Pancreas (tissue), 10 donors: Measurements from ENCODE around the gene RBM18. TPM values are rescaled to one million over a fixed set of nuclear protein-coding genes. Genes with fewer than 3 reads are reported as not detected.

ENCODE experiments used
- ATAC-seq, 4 donors: fragments of 200-7000 bp; cut with Tn5 transposase; one replicate each; pipeline versions ENCODE4 v1.8.0 to v1.9.1; 2020; ENCODE audit warnings: mild to moderate bottlenecking in 4 of 4, moderate library complexity in 4 of 4
- DNase-seq, 6 donors: peaks; one replicate each; pipeline ENCODE4 v3.0.0-alpha.2; 2020
- FAIRE-seq: peaks from 2 replicates; lab custom pipeline; 2012; peaks lifted over from hg19 to GRCh38; lab: Jason Lieb, UNC
- H3K27ac ChIP-seq, 4 donors: fragments of 200-600 bp; sonication (generic); 1 replicate in 3 of 4; 2 replicates in 1 of 4; pipeline versions ENCODE4 v1.5.0 to v1.8.0; 2020
- H3K27me3 ChIP-seq, 4 donors: fragments of 200-600 bp; one replicate each; pipeline ENCODE4 v1.8.0; 2021
- H3K36me3 ChIP-seq, 3 donors: fragments of 200-600 bp; sonication (generic) in 1 of 3; one replicate each; pipeline versions ENCODE4 v1.5.0 to v1.8.0; 2020 to 2021
- H3K4me1 ChIP-seq, 3 donors: fragments of 200-600 bp; one replicate each; pipeline ENCODE4 v1.8.0; 2021
- H3K4me3 ChIP-seq, 4 donors: fragments of 200-600 bp; sonication (generic) in 2 of 4; one replicate each; pipeline versions ENCODE4 v1.5.0 to v1.8.0; 2020 to 2021
- H3K9me3 ChIP-seq, 4 donors: fragments of 200-600 bp; one replicate each; pipeline ENCODE4 v1.8.0; 2021
- WGBS, 2 donors: extraction: QIAGEN DNeasy Blood & Tissue Kit; methylation state at CpG; one replicate each; pipeline ENCODE4 v1.1.7; 2013; 5-methylcytosine and 5-hydroxymethylcytosine counted together
- intact Hi-C, 3 donors: fragments of 100-400 bp; cut with DNase I; formaldehyde crosslinking; loops; one replicate each; pipeline versions ENCODE4 v1.11.1 to v1.14.2; 2022
- polyA plus RNA-seq, 2 donors: library from polyadenylated mRNA; stranded (reverse); fragments of 200-250 nt; gene quantifications; one replicate each; pipeline ENCODE4 v1.2.3, GENCODE V29; 2013
- total RNA-seq, 6 donors: library from RNA; stranded (reverse); fragmentation: NEBNext Ultra II Directional in 4 of 6; extraction: Animal tissue kit (Norgen Biotek cat#: 25700) in 4 of 6; gene quantifications; one replicate each; pipeline versions ENCODE4 v1.2.1 to v1.2.4, GENCODE V29; 2021 to 2023
- TF ChIP-seq, protein P1 (sequence below), 4 donors: fragments of 200-600 bp; sonication (generic) in 3 of 4; IDR thresholded peaks; one replicate each; pipeline versions ENCODE4 v1.5.0 to v1.8.0; 2021; ENCODE audit warnings: antibody characterized with exemption in 4 of 4
- donor health status: healthy with polysubstance abuse.
- donor health status: DM: no; HTN: no; CAD: no; lungs with moderate emphysema.
- donor health status: DM: no; HTN: no; CAD: no.
- donor health status: control.
- donor health status: control.
- donor health status: Bipolar disorder and iron deficiency.
- donor health status: DM: yes; HTN: yes; CAD: no.
- donor health status: DM: no; HTN: no; CAD: no.
- donor health status: DM: no; HTN: no; CAD: no.
- donor health status: DM: yes; HTN: yes; CAD: no.

Gene RBM18
- total and polyA plus RNA-seq, 8 donors, result 1.7 to 10.5 (median 6.0) TPM

DNA sequence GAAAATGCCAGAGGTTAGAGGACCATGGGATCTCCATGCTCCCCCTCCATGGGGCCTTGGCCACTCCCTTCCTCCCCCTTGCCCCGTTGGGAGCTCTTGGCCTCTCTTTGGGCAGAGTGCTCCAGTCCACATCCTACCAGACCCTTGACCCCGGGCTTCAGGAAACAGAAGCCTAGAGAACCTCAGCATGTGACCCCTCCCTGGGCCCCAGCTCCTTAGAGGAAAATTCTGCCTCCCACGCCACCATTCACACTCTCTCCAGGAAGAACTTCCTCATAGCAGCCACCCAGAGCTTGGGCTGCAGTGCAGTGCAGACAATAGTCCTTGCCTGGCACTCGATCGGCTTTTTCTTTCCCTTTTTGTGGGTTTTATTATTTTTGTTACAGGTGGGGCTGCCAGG, 41.8 kb downstream of the RBM18 start:
- no peak for ATAC-seq
- peaks cover 0 to 67% (median 24%) of the 10 kb centered on the region in 4 donors for H3K27me3 ChIP-seq
- TF ChIP-seq, protein P1, sequence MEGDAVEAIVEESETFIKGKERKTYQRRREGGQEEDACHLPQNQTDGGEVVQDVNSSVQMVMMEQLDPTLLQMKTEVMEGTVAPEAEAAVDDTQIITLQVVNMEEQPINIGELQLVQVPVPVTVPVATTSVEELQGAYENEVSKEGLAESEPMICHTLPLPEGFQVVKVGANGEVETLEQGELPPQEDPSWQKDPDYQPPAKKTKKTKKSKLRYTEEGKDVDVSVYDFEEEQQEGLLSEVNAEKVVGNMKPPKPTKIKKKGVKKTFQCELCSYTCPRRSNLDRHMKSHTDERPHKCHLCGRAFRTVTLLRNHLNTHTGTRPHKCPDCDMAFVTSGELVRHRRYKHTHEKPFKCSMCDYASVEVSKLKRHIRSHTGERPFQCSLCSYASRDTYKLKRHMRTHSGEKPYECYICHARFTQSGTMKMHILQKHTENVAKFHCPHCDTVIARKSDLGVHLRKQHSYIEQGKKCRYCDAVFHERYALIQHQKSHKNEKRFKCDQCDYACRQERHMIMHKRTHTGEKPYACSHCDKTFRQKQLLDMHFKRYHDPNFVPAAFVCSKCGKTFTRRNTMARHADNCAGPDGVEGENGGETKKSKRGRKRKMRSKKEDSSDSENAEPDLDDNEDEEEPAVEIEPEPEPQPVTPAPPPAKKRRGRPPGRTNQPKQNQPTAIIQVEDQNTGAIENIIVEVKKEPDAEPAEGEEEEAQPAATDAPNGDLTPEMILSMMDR (IDR thresholded peaks at IDR 0.05), result no peak
- no peak overlapping the region for H3K4me3 ChIP-seq
- DNase-seq, result no peak
- no peak overlapping the region for H3K27ac ChIP-seq
- no peaks in the 10 kb centered on the region for H3K36me3 ChIP-seq
- H3K4me1 ChIP-seq, result peaks cover 0 to 14% (median 6%) of the 10 kb centered on the region in 3 donors
- FAIRE-seq, result no peak
- H3K9me3 ChIP-seq, result no peaks in the 10 kb centered on the region
- 37 to 39% methylated on average over 5 of the region's 5 CpGs for WGBS, 2 donors
- intact Hi-C loops, result no loop called here

DNA sequence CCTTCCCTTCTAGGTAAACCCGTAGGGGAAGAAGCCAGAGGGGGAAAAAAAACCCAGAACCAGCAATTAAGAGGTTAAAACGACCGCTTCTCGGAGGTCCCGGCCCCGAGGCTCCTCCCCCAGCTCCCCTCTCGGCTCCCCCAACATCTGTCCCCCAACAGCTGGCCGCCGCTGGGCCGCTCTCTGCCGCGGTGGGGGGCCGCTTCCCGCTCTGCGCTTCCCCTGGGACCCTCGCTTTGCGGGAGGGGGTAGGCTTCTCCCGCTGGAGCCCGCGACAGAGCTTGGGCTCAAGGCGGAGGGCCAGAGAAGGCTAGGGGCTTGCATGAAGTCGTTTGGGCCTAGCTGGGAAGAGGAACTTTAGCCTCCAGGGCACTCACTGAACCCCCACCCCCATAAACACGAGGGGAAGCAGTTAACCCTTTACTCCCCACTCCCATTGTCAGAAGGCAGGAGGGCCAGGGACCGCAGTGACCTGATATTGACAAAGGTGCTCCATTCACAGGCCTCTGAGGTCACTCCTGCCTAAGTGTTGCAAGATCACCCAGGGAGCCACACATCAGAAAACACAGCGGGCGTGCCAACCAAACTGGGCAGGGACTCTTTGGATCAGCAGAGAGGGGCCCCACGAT, 43.3 kb downstream of the RBM18 start:
- DNase-seq (no peak), ATAC-seq (no peak), FAIRE-seq (no peak)
- 27 to 31% methylated on average over 26 to 27 of the region's 27 CpGs for WGBS, 2 donors
- Histone ChIP-seq H3K4me3 (no peak overlapping the region), H3K9me3 (no peaks in the 10 kb centered on the region), H3K4me1 (peaks cover 0 to 13% (median 6%) of the 10 kb centered on the region in 3 donors), H3K27me3 (peaks cover 0 to 72% (median 18%) of the 10 kb centered on the region in 4 donors), H3K27ac (no peak overlapping the region), H3K36me3 (no peaks in the 10 kb centered on the region)
- intact Hi-C loops, result no loop called here
- TF ChIP-seq, protein P1 (IDR thresholded peaks at IDR 0.05), result no peak

DNA sequence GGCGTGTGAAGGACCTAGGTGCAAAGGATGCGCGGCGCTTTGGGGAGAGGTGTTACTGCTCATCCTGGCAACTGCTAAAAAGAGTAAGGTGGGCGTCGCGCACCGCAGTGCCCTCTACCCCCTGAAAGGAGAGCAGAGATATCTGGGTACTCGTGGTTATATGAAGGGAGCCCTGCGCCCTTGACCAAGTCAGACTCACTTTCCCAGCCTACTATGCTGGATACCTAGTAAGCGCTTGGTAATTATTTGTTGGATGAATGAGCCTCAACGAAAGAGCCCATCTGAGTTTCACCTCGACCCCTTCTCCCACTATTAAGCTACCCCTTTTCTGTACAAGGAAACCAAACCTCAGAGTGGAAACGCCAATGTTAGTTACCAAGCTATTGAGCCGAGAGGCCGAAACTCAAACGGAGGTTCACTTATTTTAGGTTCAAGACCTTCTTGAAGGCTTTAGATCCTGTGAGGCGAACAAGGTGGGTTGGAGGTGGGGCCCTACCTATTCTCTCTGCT, 43.9 kb downstream of the RBM18 start:
- peaks cover 0 to 10% (median 6%) of the 10 kb centered on the region in 3 donors for H3K4me1 ChIP-seq
- ATAC-seq (no peak), FAIRE-seq (no peak), DNase-seq (no peak)
- H3K27me3 ChIP-seq, result peaks cover 0 to 70% (median 15%) of the 10 kb centered on the region in 4 donors
- H3K4me3 ChIP-seq, result no peak overlapping the region
- TF ChIP-seq, protein P1 (IDR thresholded peaks at IDR 0.05), result no peak
- H3K36me3 ChIP-seq, result no peaks in the 10 kb centered on the region
- no peak overlapping the region for H3K27ac ChIP-seq
- intact Hi-C loops, result no loop called here
- WGBS, 2 donors, result 24 to 31% methylated on average over 18 of the region's 18 CpGs
- no peaks in the 10 kb centered on the region for H3K9me3 ChIP-seq

DNA sequence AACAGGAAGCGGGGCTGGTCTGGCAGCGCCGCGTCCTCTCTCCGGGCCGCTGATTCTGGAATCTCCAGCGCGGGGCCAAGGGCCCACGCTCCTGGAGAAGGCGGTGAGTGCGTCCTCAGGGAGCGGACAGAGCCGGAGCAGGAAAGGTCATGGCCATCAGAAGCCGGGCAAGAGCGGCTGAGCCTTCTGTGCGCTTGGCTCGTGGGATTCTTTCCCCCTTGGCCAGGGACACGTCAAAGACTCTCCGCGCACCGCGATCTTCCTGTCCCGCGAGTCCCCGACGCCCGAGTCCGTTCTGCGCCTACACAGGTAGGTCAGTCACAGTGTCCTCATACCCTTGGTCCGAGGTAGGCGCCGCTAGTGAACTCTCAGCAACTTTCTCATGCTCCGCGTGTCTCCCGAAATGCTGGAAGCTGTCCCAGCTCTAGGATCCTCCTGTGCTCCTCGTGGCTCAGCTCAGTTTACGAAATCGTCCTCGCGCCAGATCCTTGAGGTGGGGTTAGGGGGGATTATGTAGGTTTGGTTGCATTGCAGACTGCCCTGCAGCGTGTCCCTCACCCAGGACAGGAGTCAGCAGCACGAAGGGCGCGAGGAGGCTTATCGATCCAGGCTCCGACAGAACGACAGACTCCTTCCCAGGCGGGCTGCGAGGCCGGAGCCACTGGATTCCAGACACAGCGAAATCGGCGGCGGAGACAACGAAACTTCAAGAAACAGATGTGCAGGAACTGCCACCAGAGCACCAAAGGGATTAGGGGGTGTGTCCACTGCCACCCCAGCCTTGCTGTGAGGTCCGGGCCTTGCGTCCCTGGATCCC, 44.6 kb downstream of the RBM18 start:
- Histone ChIP-seq H3K36me3 (no peaks in the 10 kb centered on the region), H3K4me1 (peaks cover 0 to 10% (median 6%) of the 10 kb centered on the region in 3 donors), H3K27me3 (peaks cover 0 to 63% (median 13%) of the 10 kb centered on the region in 4 donors), H3K27ac (no peak overlapping the region), H3K9me3 (no peaks in the 10 kb centered on the region), H3K4me3 (peak overlapping the region in 2 of 4 donors; percentile 2 to 26)
- WGBS, 2 donors, result 7 to 9% methylated on average over 55 to 57 of the region's 57 CpGs
- FAIRE-seq (no peak), DNase-seq (peak in 2 of 6 donors; percentile 65 to 74), ATAC-seq (peak; percentile 37 to 64 (median 40))
- intact Hi-C loops, result no loop called here
- TF ChIP-seq, protein P1 (IDR thresholded peaks at IDR 0.05), result no peak
